HG03159 (cell line): Measurements from ENCODE around the gene GAB4.

ENCODE experiments used
- ATAC-seq: cut with Tn5 transposase; IDR thresholded peaks from one replicate; pipeline ENCODE4 v1.9.1; 2021; ENCODE audit warnings: mild to moderate bottlenecking, moderate library complexity; ENCODE audit not compliant: unreplicated experiment

Gene GAB4

GRCh38 chr22:16988257-16988656 lies 19.8 kb downstream of the GAB4 start:
- no peak for ATAC-seq

GRCh38 chr22:16987822-16988221 lies 20.2 kb downstream of the GAB4 start:
- ATAC-seq, result no peak

GRCh38 chr22:16975155-16975885 lies 32.7 kb downstream of the GAB4 start:
- no peak for ATAC-seq

GRCh38 chr22:16974298-16975084 lies 33.5 kb downstream of the GAB4 start:
- no peak for ATAC-seq

GRCh38 chr22:16973591-16974297 lies 34.3 kb downstream of the GAB4 start:
- ATAC-seq, result no peak

GRCh38 chr22:16972311-16972710 lies 35.7 kb downstream of the GAB4 start:
- ATAC-seq, result no peak

GRCh38 chr22:16970446-16970845 lies 37.6 kb downstream of the GAB4 start:
- no peak for ATAC-seq

GRCh38 chr22:16969508-16970327 lies 38.3 kb downstream of the GAB4 start:
- ATAC-seq, result no peak

GRCh38 chr22:16968218-16968595 lies 39.8 kb downstream of the GAB4 start:
- ATAC-seq, result no peak

GRCh38 chr22:16967453-16968217 lies 40.4 kb downstream of the GAB4 start:
- ATAC-seq, result no peak

- no peak for ATAC-seq
Measured at GRCh38 chr22:16966251-16966650, 41.8 kb downstream of the GAB4 start.

- no peak for ATAC-seq
Measured at GRCh38 chr22:16965560-16965959, 42.5 kb downstream of the GAB4 start.

GRCh38 chr22:16965083-16965482 lies 42.9 kb downstream of the GAB4 start:
- ATAC-seq, result no peak

- no peak for ATAC-seq
Measured at GRCh38 chr22:16964366-16964765, 43.7 kb downstream of the GAB4 start.

GRCh38 chr22:16963189-16963945 lies 44.7 kb downstream of the GAB4 start:
- no peak for ATAC-seq

GRCh38 chr22:16962501-16962900 lies 45.5 kb downstream of the GAB4 start:
- ATAC-seq, result no peak

GRCh38 chr22:16961477-16962186 lies 46.4 kb downstream of the GAB4 start:
- no peak for ATAC-seq

- ATAC-seq, result no peak
Measured at GRCh38 chr22:16960884-16961249, 47.2 kb downstream of the GAB4 start.
